HepG2 (cell line): Measurements from ENCODE around the gene EGLN2. TPM values are rescaled to one million over a fixed set of nuclear protein-coding genes. Genes with fewer than 3 reads are reported as not detected.

Experiments used
- ARID4A ChIP-seq: sonication (generic); formaldehyde crosslinking; IDR thresholded peaks from 2 replicates; pipeline ENCODE4 v1.5.0; 2020; ENCODE audit warnings: mild to moderate bottlenecking, missing genetic modification reagents, borderline replicate concordance
- ATF7 ChIP-seq, 2 experiments: fragments of 450-650 bp in 1 of 2; sonication (generic) in 1 of 2; formaldehyde crosslinking in 1 of 2; IDR thresholded peaks; 2 replicates each; pipeline versions ENCODE4 v1.4.0 to v1.6.1; 2016 to 2020; ENCODE audit warnings: antibody characterized with exemption in 1 of 2, mild to moderate bottlenecking in 1 of 2, missing genetic modification reagents in 1 of 2
- ATF7-NPFF ChIP-seq: sonication (generic); formaldehyde crosslinking; IDR thresholded peaks from 2 replicates; pipeline ENCODE4 v1.8.1; 2023; ENCODE audit warnings: mild to moderate bottlenecking, low read depth, missing genetic modification reagents, moderate library complexity
- CEBPG ChIP-seq: IDR thresholded peaks from 2 replicates; pipeline ENCODE4 v1.6.1; 2016
- E2F5 ChIP-seq: sonication (generic); formaldehyde crosslinking; conservative IDR thresholded peaks from 2 replicates; pipeline ENCODE4 v1.4.0; 2020; ENCODE audit warnings: missing genetic modification reagents
- FIP1L1 ChIP-seq: fragments of 200-400 bp; formaldehyde crosslinking; IDR thresholded peaks from 2 replicates; pipeline ENCODE4 v1.6.1; 2018; ENCODE audit warnings: low read depth, mild to moderate bottlenecking, low read length, moderate library complexity, borderline replicate concordance; ENCODE audit not compliant: insufficient read depth
- KLF11 ChIP-seq: IDR thresholded peaks from 2 replicates; pipeline ENCODE4 v1.6.1; 2016; ENCODE audit warnings: missing compliant biosample characterization
- KMT2B ChIP-seq: IDR thresholded peaks from 2 replicates; pipeline ENCODE4 v1.6.1; 2016; ENCODE audit warnings: missing genetic modification reagents, missing compliant biosample characterization
- MEF2D ChIP-seq: sonication (generic); formaldehyde crosslinking; IDR thresholded peaks from 2 replicates; pipeline ENCODE4 v1.5.1; 2020; ENCODE audit warnings: mild to moderate bottlenecking, missing genetic modification reagents
- NR3C1 ChIP-seq: sonication (generic); formaldehyde crosslinking; IDR thresholded peaks from 2 replicates; pipeline ENCODE4 v1.4.0; 2020; ENCODE audit warnings: missing genetic modification reagents
- SALL1 ChIP-seq: sonication (generic); formaldehyde crosslinking; IDR thresholded peaks from 2 replicates; pipeline ENCODE4 v1.8.0; 2022; ENCODE audit warnings: mild to moderate bottlenecking, missing genetic modification reagents
- ZBTB8A ChIP-seq: sonication (generic); formaldehyde crosslinking; IDR thresholded peaks from 2 replicates; pipeline ENCODE4 v1.4.0; 2020; ENCODE audit warnings: mild to moderate bottlenecking, low read depth, missing genetic modification reagents, borderline replicate concordance
- ZC3H13 ChIP-seq: sonication (generic); formaldehyde crosslinking; IDR thresholded peaks from 2 replicates; pipeline ENCODE4 v1.8.1; 2023; ENCODE audit warnings: mild to moderate bottlenecking, missing genetic modification reagents, moderate library complexity
- ZFP62 ChIP-seq: sonication (generic); formaldehyde crosslinking; IDR thresholded peaks from 2 replicates; pipeline ENCODE4 v1.4.0; 2020; ENCODE audit warnings: missing genetic modification reagents
- ZFP90 ChIP-seq: sonication (generic); formaldehyde crosslinking; IDR thresholded peaks from 2 replicates; pipeline ENCODE4 v1.8.0; 2022; ENCODE audit warnings: missing genetic modification reagents, mild to moderate bottlenecking, inconsistent platforms, borderline replicate concordance
- ZNF124 ChIP-seq: sonication (generic); formaldehyde crosslinking; IDR thresholded peaks from 2 replicates; pipeline ENCODE4 v1.4.0; 2020; ENCODE audit warnings: missing genetic modification reagents
- ZNF331 ChIP-seq: sonication (generic); formaldehyde crosslinking; IDR thresholded peaks from 2 replicates; pipeline ENCODE4 v1.4.0; 2020; ENCODE audit warnings: missing genetic modification reagents
- ZNF563 ChIP-seq: sonication (generic); formaldehyde crosslinking; IDR thresholded peaks from 2 replicates; pipeline ENCODE4 v1.8.0; 2022; ENCODE audit warnings: mild to moderate bottlenecking, moderate library complexity, missing genetic modification reagents
- ZNF670 ChIP-seq: sonication (generic); formaldehyde crosslinking; IDR thresholded peaks from 2 replicates; pipeline ENCODE4 v1.8.0; 2022; ENCODE audit warnings: mild to moderate bottlenecking, missing genetic modification reagents, borderline replicate concordance
- ZNF720 ChIP-seq: sonication (generic); formaldehyde crosslinking; IDR thresholded peaks from 2 replicates; pipeline ENCODE4 v1.4.0; 2020; ENCODE audit warnings: missing genetic modification reagents
- ZNF761 ChIP-seq: sonication (generic); formaldehyde crosslinking; conservative IDR thresholded peaks from 2 replicates; pipeline ENCODE4 v1.4.0; 2020; ENCODE audit warnings: mild to moderate bottlenecking, missing genetic modification reagents
- polyA plus RNA-seq, 8 experiments: library from polyadenylated mRNA; depleted of rRNA in 3 of 8; stranded (reverse) in 7 of 8; unstranded in 1 of 8; fragments of >200 nt; fragmentation: Illumina TruSeq in 4 of 8; extraction: Trizol in 4 of 8; gene quantifications; 2 replicates each; pipeline versions ENCODE4 v1.2.1 to v1.2.3, GENCODE V29; 2011 to 2016; ENCODE audit warnings: low read depth in 4 of 8, missing spikeins in 1 of 8, mixed read lengths in 1 of 8; ENCODE audit not compliant: insufficient read depth in 1 of 8
- total RNA-seq, 5 experiments: library from RNA; depleted of rRNA; stranded (reverse); fragments of >200 nt; fragmentation: Illumina TruSeq; extraction: Trizol; gene quantifications; 2 replicates each; pipeline ENCODE4 v1.2.3, GENCODE V29; 2016; ENCODE audit warnings: low read depth in 1 of 5
- TF ChIP-seq, protein P1 (sequence below): sonication (generic); formaldehyde crosslinking; conservative IDR thresholded peaks from 2 replicates; pipeline ENCODE4 v1.4.0; 2020; ENCODE audit warnings: missing genetic modification reagents
- TF ChIP-seq, protein P2 (sequence below): sonication (generic); formaldehyde crosslinking; IDR thresholded peaks from 2 replicates; pipeline ENCODE4 v1.4.0; 2020; ENCODE audit warnings: mild to moderate bottlenecking, low read depth, missing genetic modification reagents

Gene EGLN2
- total and polyA plus RNA-seq, 2 of the 13 experiments (the other 11 are each of a cell fraction or from before 2014, with no cell fraction given) = 16.5 to 40.8 TPM

DNA sequence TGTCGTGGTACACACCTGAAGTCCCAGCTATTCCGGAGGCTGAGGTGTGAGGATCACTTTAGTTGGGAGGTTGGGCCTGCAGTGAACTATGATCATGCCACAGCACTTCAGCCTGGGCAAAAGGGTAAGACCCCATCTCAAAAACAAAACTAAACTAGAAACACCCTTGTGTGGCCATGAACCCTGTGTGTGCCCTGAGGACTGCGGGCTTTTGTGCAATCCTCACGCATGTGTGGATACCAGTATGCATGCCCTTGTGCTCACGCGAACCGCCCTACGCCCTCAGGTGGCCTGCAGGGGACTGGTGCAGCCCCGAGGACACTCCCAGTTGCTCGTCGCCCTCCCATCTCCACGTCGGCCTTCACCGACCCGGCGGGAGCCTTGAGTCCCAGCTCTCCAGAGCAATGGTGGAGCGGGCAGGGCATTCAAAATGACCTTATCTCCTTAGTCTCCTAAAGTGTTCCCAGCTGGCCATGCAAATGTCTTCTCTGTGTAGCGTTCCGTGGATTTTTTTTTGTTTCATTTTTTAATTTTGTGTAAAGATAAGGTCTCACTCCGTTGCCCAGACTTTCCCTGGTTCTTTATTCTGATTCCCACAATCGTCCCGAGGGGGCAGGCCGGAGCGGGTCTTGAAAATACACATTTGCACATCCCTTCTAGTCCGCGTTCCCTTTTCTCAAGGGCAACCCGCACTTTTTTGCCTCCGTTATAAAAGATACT lies 868 bp upstream of the EGLN2 start (continued):
- TF ChIP-seq ATF7-NPFF (CRISPR knock-in tag) (peak; percentile 62; the same call in 1 of the 2 replicates), ZNF563 (CRISPR knock-in tag) (0 out of 2 replicates have a peak, but pooled peaks have one; percentile 49), ARID4A (CRISPR knock-in tag) (peak; percentile 80), CEBPG (CRISPR knock-in tag) (peak; percentile 86), ZFP90 (peak; percentile 91), ATF7 (IDR thresholded peaks at IDR 0.05) (no peak), ATF7 (CRISPR knock-in tag; IDR thresholded peaks at IDR 0.05) (0 out of 2 replicates have a peak, but pooled peaks have one; percentile 28), ZNF331 (CRISPR knock-in tag) (peak; percentile 88), ZNF670 (peak; percentile 89; the same call in 1 of the 2 replicates), ZNF761 (no peak), ZFP62 (no peak), E2F5 (CRISPR knock-in tag) (peak; percentile 47; the same call in 1 of the 2 replicates), KMT2B (CRISPR knock-in tag) (0 out of 2 replicates have a peak, but pooled peaks have one; percentile 43), KLF11 (CRISPR knock-in tag) (no peak), MEF2D (CRISPR knock-in tag) (peak; percentile 79), ZNF124 (CRISPR knock-in tag) (no peak), SALL1 (CRISPR knock-in tag) (peak; percentile 75), NR3C1 (CRISPR knock-in tag) (no peak), ZNF720 (no peak), FIP1L1 (no peak), ZBTB8A (no peak), ZC3H13 (CRISPR knock-in tag) (no peak)
- TF ChIP-seq, protein P1, sequence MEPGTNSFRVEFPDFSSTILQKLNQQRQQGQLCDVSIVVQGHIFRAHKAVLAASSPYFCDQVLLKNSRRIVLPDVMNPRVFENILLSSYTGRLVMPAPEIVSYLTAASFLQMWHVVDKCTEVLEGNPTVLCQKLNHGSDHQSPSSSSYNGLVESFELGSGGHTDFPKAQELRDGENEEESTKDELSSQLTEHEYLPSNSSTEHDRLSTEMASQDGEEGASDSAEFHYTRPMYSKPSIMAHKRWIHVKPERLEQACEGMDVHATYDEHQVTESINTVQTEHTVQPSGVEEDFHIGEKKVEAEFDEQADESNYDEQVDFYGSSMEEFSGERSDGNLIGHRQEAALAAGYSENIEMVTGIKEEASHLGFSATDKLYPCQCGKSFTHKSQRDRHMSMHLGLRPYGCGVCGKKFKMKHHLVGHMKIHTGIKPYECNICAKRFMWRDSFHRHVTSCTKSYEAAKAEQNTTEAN = peak; percentile 93
- TF ChIP-seq, protein P2, sequence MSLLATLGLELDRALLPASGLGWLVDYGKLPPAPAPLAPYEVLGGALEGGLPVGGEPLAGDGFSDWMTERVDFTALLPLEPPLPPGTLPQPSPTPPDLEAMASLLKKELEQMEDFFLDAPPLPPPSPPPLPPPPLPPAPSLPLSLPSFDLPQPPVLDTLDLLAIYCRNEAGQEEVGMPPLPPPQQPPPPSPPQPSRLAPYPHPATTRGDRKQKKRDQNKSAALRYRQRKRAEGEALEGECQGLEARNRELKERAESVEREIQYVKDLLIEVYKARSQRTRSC (CRISPR knock-in tag) = 0 out of 2 replicates have a peak, but pooled peaks have one; percentile 60
